Measurements from ENCODE around the gene FICD.
"Not testable (repeated sequence)": the region's sequence is repeated elsewhere in the genome, so short reads cannot be mapped to it uniquely, and the experiment has no call there.

Gene FICD

DNA sequence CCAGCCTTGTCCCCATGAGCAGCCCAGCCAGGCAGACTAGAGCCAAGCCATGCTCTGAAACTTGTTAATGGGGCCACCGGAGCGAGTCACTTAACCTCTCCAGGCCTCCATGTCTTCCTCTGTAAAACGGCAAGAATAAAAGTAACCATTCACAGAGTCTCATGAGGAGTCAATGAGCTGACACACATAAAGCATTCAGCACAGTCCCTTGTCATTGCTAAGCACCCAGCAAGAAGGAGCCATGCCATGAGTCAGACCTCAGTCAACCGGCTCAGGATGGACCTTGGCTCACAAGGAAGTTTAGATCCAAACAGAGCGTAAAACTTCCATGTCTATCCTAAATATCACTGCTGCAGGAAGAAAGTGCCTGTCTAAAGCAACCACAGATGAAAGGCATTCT, 10.6 kb downstream of the FICD start:
- no peak for DNase-seq
- intact Hi-C loops (cut with DNase I), result no loop called here

DNA sequence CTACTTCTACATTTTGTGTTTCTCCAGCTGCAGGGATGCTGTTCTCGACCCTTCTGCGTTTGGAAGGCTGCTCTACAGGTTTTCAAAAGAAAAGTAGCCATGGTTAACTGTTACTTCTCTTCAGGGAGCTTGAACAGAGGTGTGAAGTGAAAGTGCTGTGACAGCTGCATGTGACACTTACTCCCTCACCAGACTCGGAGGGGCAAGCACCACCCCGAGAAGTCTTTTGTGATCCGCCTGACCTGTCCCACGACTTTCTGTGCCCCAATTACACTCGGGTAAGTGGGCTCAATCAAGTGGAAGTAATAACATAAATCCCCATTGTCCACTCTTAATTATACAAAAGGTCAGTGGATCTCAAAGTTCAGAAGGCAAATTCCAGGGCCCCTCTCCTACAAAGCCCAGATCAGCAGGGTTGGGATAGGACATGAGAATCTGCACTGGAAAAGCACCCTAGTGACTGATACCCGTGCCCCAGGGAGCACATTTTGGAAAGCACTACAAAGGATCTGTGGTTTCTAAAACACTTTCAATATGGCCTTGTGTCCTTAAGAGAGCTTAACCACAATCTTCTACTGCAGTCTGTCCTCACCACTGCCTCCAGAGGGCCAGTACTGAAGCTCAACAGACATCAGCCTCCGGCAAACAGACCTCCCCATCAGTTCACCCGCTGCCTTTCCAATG, 11.5 kb downstream of the FICD start:
- no peak for DNase-seq
- intact Hi-C loops (cut with DNase I), result no loop called here

DNA sequence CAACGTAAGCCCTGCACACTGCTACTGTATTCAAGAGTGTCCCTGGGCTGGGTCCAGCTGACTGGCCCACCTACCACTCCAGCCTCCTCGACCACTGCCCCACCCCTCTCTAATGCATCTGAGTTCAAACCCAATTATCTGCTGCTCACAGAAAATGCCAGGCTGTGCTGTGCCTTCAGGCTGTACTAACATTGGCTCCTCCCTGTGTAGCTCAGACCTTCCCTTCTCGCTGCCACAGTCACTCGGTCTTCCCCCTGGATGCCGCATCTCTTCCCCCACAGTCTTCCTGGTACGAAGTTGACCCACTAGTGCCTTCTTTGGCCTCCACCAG, 12.1 kb downstream of the FICD start:
- intact Hi-C loops (cut with DNase I), result no loop called here
- DNase-seq, result peak in 1 of 10 donors; percentile 64

DNA sequence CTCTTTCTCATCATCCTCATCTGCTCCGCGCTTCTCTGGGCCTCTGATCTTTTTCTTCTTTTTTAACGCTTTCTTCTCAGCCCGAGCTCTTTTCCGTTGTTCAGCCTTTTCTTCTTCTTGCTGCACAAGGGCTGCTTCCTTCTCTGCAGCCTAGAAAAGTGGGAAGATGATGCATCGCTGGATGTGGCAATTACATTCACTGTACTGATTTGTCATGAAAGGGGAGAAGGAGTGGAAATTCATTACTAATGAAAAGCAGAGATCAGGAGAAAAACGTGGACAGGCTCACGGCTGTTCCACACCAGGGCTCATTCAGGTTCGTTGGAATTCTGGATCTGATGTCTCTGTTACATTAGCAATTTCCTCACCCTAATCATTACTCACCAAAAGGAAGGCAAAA, 15.1 kb downstream of the FICD start:
- DNase-seq, result peak in 1 of 10 donors; percentile 9

DNA sequence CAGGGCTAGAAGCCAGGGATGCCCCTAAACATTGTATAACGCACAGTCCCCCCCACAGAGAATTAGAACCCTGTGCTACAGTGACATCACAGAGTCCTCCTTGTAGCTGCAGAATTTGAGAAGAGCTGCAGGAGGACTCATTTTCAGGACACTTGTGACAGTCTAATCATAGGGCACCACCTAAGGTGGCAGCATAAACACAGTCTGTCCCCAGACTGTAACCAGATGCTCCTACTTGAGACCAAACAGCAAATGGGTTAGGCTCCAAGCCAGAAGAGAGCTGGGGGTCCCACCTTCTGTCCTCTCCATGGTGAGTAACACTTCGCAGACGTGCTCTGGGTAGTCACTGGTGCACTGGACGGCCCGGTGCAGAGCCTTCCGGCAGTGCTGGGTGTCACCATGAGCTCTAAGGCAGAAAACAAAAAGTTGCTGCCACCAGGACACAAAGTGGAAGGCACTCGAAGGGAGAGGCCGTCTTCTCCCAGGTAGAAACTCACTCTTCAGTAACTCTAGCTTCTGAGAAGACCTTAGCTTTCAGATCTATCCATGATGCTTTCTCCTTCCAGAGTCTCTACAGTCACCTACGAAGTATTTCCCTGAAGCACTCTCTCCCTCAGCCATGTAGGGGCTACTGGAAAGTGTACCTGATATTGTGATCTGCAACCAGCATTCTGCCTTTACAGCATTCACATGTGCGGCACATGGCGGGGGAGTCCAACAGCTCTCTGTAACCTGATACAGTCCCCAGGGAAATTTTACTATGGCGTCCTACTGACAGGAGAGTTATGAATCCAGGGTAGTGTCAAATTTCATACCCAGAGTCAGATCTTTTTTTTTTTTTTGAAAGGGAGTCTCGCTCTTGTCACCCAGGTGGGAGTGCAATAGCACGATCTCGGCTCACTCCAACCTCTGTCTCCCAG, 17.1 kb downstream of the FICD start:
- DNase-seq, result peak in 1 of 10 donors; percentile 59
- intact Hi-C loops (cut with DNase I), result no loop called here

More for the DNA sequence above, 15.1 kb downstream of the FICD start:
- intact Hi-C loops (cut with DNase I), result no loop called here

DNA sequence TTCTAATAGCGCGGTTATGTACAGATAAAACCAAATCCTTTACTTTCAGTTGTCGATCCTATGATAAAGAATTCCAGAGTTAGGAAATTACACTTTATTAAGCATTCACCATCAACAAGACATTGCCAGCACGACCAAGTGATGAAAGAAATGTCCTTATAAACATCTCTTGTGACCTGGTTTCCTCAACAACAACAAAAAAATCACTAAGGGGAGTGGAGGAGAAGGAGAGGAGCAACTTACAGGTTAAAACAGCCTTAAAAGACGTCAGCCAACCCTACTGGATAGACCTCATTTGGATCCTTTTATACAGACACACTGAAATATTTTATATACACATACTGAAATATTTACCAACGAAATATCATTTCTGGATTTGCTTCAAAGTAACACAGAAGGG, 23.1 kb downstream of the FICD start:
- intact Hi-C loops (cut with DNase I), result no loop called here
- DNase-seq, result no peak

DNA sequence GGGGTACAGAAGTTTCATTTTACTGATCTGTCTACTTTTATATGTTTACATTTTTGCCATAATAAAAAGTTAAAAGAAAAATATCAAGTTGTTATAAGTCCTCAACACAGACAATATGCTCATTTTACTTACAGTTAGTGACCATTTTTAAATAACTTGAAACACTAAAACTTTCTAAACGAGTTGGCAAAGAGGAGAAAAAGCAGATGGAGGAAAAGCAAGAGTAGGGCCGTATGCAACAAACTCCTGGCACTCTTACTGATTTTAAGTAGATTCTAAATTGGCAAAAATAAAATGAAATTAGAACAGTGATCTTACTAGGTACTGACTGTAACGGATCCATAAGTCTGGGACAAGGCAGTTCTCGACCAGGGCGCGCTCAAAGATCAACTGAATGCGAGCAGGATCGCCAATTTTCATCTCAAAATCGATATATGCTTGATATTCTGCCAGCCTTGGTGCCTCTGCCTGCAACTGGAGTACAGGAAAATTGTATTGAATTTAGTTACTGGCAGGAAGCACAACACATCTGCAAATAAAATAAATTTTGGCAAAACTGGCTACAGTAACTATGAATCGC, 23.6 kb downstream of the FICD start:
- intact Hi-C loops (cut with DNase I), result no loop called here
- peak in 1 of 10 donors; percentile 61 for DNase-seq

DNA sequence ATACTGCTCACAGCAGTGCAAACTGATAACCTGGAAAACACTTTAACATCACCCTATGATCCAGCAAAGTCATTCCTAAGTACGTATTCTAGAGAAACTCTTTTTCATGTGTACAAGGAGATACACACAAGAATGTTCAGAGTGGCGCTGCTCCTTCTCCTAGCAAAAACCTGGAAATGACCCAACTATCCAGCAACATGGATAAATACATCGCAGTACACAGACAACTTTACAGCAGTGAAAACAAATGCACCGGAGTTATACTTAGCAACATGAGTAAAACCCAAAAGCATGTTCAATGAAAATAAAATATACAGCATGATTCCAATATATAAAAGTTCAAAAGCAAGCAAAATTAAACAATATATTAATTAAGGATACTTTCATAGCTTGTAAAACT, 27.2 kb downstream of the FICD start:
- intact Hi-C loops (cut with DNase I), result no loop called here
- no peak for DNase-seq

DNA sequence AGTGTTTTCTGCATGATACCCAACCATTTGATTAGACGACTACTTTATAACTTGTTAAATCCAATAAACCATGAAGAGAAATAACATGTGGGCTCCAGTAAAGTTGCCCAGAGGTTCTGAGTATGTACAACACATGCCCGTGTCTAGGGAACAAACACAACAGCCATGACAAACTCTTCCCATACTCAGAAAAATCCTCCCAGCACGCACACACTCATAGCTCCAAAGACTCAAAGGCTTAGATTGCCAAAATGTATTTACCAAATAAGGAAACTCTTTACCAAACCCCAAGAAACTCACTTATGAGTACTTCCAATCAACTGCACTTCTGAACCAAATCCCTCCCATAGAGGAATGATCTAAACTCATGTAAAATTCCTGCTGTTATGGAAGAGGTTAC, 28.6 kb downstream of the FICD start:
- DNase-seq, result no peak
- intact Hi-C loops (cut with DNase I), result no loop called here

DNA sequence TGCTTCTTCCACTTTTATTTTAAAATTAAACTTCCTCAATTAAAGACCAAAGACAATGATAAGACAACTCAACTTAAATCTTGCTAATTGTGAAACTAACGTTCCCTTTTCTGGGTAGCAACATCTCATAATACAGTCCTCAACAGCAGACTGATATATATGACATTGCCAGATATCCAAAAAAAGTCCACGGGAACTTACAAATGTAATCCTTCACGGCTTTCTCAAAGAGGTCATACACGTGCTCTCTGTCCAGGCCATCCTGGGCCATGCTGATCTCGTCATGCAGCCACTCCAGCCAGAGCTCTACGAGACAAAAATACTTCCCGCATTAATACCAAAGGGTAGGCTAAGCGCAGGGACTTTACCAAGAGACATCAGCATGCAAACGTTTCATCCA, 32.6 kb downstream of the FICD start:
- peak in 1 of 10 donors; percentile 14 for DNase-seq
- intact Hi-C loops (cut with DNase I), result no loop called here

DNA sequence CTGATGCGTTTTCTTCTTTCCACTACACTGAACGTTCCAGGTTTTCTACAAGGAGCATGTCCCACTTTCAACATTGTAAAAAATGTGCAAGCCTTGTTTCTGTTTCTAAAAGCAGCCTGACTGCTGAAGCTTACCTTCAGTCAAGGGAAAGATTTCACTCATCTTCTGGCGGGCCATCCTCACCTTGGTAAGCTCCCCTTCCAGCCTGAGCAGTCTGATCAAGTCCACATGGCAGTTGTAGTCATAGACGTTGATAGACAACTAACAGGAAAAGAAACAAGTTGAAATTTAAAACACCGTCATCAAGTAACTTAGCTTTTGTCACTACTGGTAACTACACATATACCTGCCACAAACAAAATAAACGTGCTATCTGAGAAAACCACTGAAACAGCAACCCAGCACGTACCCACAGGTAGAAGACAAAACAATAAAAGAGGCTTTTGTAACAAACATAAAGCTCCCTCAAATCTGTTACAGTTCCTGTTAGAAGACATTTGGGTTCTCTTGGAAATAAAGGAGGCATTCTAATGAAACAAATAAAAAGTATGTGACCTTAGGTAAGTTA, 34.0 kb downstream of the FICD start:
- intact Hi-C loops (cut with DNase I), result no loop called here

DNA sequence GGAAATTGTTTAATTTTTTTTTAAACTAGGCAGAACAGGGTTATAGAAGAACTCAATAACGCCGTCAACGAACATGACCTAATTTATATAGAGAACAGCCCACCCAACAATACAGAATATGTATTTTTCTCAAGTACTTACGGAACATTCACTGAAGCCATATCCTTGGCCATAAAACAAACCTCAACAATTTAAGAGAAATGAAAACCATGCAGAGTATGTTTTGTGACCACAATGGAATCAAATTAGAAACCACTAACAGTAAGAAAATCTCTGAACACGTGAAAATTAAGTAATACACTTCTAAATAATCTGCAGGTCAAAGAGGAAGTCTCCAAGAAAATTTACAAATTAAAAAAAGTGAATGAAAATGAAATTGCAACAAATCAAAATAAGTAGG, 36.5 kb downstream of the FICD start:
- no peak for DNase-seq
- intact Hi-C loops (cut with DNase I), result no loop called here

More for the DNA sequence above, 34.0 kb downstream of the FICD start:
- DNase-seq, result no peak

DNA sequence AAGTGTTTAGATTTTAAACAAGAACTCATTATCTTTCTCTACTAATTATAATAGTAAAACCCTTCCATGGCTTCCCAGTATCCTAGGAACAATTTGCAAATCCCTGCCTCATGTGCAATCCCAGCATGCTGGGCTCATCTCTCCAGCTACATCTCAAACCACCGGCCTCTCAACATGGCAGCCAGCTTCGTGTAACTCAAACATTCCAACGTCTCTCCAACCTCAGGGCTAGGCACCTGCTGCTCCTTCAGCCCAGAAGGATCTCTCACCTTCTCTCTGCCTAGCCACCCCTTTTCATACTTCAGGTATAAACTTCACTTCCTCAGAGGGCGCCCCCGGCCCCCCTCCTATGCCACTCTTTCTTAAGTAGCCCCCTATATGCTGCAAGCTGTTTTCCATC, 38.7 kb downstream of the FICD start:
- intact Hi-C loops (cut with DNase I), result no loop called here
- no peak for DNase-seq

DNA sequence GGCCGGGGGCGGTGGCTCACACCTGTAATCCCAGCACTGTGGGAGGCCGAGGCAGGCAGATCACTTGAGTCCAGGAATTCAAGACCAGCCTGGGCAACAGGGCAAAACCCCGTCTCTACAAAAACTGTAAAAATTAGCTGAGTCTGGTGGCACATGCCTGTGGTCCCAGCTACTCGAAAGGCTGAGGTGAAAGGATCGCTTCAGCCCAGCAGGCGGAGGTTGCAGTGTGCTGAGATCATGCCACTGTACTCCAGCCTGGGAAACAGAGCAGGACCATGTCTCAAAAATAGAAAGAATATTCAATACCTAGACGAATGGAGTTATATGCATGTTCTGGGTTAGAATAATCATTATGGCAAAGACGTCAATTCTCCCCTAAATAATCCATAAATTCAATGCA, 40.3 kb downstream of the FICD start:
- not testable (repeated sequence) for DNase-seq

DNA sequence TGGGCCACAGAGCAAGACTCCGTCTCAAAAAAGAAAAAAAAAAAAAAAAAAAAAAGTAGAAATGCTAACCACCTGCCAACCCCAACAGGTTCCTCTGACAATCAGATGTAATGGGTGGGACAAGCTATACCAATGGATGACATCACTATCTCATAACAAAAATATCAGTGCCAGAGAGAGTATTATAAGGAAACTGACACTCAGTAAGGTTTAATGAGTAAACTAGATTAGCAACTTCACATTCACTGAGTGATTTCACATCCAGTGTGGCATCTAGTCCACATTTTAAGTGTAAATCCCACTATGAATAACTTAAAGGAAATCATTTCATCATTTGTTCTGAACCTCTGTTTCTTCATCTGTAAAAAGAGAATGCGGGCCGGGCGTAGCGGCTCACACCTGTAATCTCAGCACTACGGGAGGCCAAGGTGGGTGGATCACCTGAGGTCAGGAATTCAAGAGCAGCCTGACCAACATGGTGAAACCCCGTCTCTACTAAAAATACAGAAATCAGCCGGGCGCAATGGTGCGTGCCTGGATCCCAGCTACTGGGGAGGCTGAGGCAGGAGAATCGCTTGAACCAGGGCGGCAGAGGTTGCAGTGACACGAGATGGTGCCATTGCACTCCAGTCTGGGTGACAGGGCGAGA, 44.1 kb downstream of the FICD start:
- intact Hi-C loops (cut with DNase I), result no loop called here
- no peak for DNase-seq

More for the DNA sequence above, 40.3 kb downstream of the FICD start:
- intact Hi-C loops (cut with DNase I), result not testable (repeated sequence)

DNA sequence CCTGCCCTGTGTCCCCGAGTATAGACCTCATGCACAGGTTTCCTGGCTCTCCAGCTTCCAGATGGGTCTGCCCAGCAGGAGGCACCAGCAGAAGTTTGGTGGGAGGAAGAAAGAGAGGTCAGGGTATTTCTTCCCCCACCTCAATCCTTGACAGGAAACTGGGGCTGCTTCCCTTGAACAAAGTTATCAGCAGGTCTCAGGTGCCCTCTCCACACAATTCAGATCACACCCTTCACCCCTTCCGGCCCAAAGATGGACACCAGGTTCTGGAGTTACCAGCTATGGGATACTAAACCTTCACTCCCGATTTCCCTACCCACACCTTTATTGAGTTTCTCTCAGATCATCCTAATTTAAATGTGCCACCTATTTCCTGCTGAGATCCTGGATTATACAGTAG, 44.7 kb downstream of the FICD start:
- intact Hi-C loops (cut with DNase I), result loop anchor here (5.0 kb wide), 2 partner anchors 42 to 533 kb away; partner anchors contain the start of genes ALKBH2 and FICD

DNA sequence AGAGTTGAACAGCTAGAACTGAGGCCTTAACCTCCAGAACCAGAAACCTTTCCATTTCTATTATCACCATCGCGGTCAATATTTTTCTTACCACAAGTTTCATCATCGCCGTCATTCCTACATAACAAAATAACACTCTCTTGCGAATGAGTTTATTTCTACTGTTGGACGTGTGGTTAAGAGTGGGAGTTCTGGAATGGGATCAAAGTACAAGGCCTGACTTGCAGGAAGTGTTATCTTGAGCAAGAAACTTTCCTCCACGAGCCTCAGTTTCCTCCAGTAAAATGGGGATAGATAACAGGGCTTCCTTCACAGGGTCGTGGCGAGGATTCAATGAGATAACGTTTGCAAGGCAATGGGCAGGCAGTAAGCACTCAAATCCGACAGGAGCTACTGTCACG, 45.2 kb downstream of the FICD start:
- DNase-seq, result no peak
- intact Hi-C loops (cut with DNase I), result loop anchor here (5.0 kb wide), 2 partner anchors 43 to 532 kb away; partner anchors contain the start of genes ALKBH2 and FICD

More for the DNA sequence above, 44.7 kb downstream of the FICD start:
- DNase-seq, result no peak

DNA sequence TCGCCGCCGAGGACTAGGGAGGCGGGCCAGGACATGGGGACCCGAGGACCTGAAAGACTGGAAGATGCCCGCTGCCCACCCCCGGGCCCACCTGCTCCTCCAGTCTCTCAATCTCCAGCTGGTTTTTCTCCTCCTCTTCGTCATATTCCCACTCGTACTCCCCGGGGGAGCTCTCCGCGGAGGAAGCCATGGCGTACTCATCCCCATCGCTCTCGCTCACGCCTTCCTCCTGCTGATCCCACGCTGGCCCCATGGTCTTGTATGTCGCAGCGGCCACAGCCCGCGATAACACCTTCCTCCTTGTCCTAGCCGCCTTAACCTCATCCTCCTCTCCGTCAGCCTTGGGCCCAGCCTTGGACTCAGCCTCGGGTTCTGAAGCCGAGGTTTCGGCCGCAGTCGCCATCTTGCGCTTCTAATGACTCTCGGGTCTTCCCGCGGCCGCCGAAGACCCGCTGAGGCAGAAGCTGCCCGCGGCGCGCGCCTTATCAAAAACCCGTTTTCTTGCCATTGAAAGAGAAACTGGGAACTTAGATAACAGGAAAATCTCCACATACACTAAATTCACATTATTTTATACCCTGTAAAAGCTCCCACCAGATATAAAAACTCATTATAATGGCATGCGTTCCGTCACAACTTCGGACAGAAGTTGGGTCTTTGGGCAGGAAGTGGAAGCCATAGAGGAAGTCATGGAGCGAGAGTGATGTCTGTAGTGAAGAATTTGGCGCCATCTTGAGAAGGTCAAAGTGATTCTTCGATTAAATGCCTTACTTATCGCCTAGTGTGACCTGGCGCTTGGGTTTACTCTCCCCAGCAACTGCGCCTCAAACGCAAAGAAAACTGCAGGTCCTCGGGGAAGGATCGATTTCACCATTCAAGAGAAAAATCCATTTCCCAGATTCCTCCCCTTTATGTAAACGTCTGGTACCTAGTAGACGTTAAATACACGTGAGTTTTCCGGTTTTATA, 46.0 kb downstream of the FICD start, which contains the start of gene SART3:
TSS of gene SART3 (minus strand) at position 422 of the 968 bp plus-strand sequence. CDS start at position 403, 19 bp downstream.
- peak; percentile 61 to 96 (median 76) for DNase-seq
- intact Hi-C loops (cut with DNase I), result loop anchor here (5.0 kb wide), 2 partner anchors 44 to 531 kb away; partner anchors contain the start of genes ALKBH2 and FICD

DNA sequence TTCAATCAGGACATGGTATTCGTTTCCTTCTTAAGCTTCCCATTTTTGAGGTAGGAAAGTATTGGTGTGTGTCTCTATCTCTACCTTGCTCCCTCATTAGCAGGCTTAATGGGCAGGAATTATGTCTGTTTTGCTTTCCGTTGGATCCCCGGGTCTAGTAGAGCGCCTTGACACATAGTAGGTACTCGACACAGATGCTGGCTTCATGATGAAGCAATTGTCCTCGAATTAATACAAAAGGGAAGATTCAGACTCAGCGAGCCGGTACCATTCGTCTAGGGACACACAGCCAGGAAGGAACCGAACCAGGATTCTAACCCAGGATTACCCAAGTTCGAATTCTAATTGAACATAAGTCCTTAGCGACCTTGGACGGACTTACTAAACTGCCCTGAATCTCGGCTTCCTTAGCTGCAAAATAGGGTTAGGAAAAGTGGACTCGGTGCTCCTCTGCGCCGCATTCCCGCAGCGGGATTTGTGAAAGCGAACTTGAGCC, 46.8 kb downstream of the FICD start:
- DNase-seq, result no peak
- intact Hi-C loops (cut with DNase I), result loop anchor here (2.0 to 5.0 kb wide), 3 partner anchors 45 to 530 kb away; partner anchors contain the start of genes ALKBH2 and FICD

All from posterior cingulate gyrus (tissue), 11 donors.